Heart right ventricle (tissue), 16 donors: ENCODE measurements around the gene CMIP. TPM values are rescaled to one million over a fixed set of nuclear protein-coding genes. Genes with fewer than 3 reads are reported as not detected.

Source experiments
- ATAC-seq, 8 donors: fragments of 200-7000 bp; cut with Tn5 transposase; one replicate each; pipeline ENCODE4 v1.9.1; 2020; ENCODE audit warnings: mild to moderate bottlenecking in 8 of 8, moderate library complexity in 8 of 8, moderate number of reproducible peaks in 1 of 8
- DNase-seq, 2 donors: peaks; one replicate each; pipeline ENCODE4 v3.0.0-alpha.2; 2020
- H3K27ac ChIP-seq, 10 donors: fragments of 200-600 bp; sonication (generic) in 2 of 10; one replicate each; pipeline versions ENCODE4 v1.5.0 to v1.8.0; 2020 to 2022; ENCODE audit warnings: mild to moderate bottlenecking in 3 of 10
- H3K27me3 ChIP-seq, 7 donors: fragments of 200-600 bp; one replicate each; pipeline ENCODE4 v1.8.0; 2021 to 2022; ENCODE audit warnings: mild to moderate bottlenecking in 2 of 7
- H3K36me3 ChIP-seq, 9 donors: fragments of 200-600 bp; sonication (generic) in 1 of 9; one replicate each; pipeline versions ENCODE4 v1.5.0 to v1.8.0; 2020 to 2022; ENCODE audit warnings: mild to moderate bottlenecking in 2 of 9
- H3K4me1 ChIP-seq, 9 donors: fragments of 200-600 bp; sonication (generic) in 1 of 9; one replicate each; pipeline versions ENCODE4 v1.5.0 to v1.8.0; 2020 to 2022; ENCODE audit warnings: mild to moderate bottlenecking in 4 of 9
- H3K4me3 ChIP-seq, 10 donors: fragments of 200-600 bp; sonication (generic) in 2 of 10; one replicate each; pipeline versions ENCODE4 v1.5.0 to v1.8.0; 2020 to 2022; ENCODE audit warnings: mild to moderate bottlenecking in 7 of 10, moderate library complexity in 2 of 10
- H3K9me3 ChIP-seq, 11 donors: fragments of 200-600 bp in 10 of 11; sonication (generic) in 2 of 11; one replicate each; pipeline versions ENCODE4 v1.5.0 to v1.8.0; 2013 to 2022; ENCODE audit warnings: mild to moderate bottlenecking in 2 of 11, control low read depth in 1 of 11, moderate library complexity in 1 of 11
- WGBS, 2 donors: extraction: QIAGEN DNeasy Blood & Tissue Kit; methylation state at CpG; one replicate each; pipeline ENCODE4 v1.1.7; 2013; ENCODE audit warnings: inconsistent platforms in 1 of 2; 5-methylcytosine and 5-hydroxymethylcytosine counted together
- intact Hi-C, 10 donors: fragments of 100-400 bp; cut with DNase I; formaldehyde crosslinking; loops; one replicate each; pipeline versions ENCODE4 v1.11.1 to v1.14.2; 2022
- polyA plus RNA-seq, 2 donors: library from polyadenylated mRNA; stranded (reverse); fragments of 200-250 nt; gene quantifications; one replicate each; pipeline ENCODE4 v1.2.3, GENCODE V29; 2013
- total RNA-seq, 10 donors: library from RNA; stranded (reverse); fragmentation: NEBNext Ultra II Directional in 3 of 10; extraction: Animal tissue kit (Norgen Biotek cat#: 25700) in 3 of 10; gene quantifications; one replicate each; pipeline versions ENCODE4 v1.2.1 to v1.2.4, GENCODE V29; 2021 to 2023
- TF ChIP-seq, protein P1 (sequence below), 9 donors: fragments of 200-600 bp; sonication (generic) in 2 of 9; IDR thresholded peaks; one replicate each; pipeline versions ENCODE4 v1.5.0 to v1.8.0; 2021 to 2022; ENCODE audit warnings: antibody characterized with exemption in 9 of 9, mild to moderate bottlenecking in 5 of 9, moderate library complexity in 1 of 9
- donor health status: Arrhythmogenic right ventricular cardiomyopathy.
- donor health status: ischemic (EF 13 %, LVEDD 7.1; RV severe dilation, severe dysfunction).
- donor health status: healthy with polysubstance abuse.
- donor health status: DM: no; HTN: yes; CAD: no.
- donor health status: DM: no; HTN: no; CAD: no.
- donor health status: ischemic (EF 25% LVEDD 6.9; RV normal size, moderate dysfunction).
- donor health status: ischemic (EF 25% LVEDD 5.7; RV mildly dilated, moderate dysfunction).
- donor health status: healthy.
- donor health status: DM: yes; HTN: yes; CAD: no.
- donor health status: Ischemic cardiomyopathy.
- donor health status: ischemic (EF 35%, LVEDD 5.7; RV mildly dilated, moderate dysfunction).
- donor health status: nonischemic (EF 11% LVEDD 7.7; RV severe dilation, severe dysfunction).
- donor health status: DM: yes; HTN: yes; CAD: no.
- donor health status: PGD.
- donor health status: ischemic (EF 29% LVEDD 5.4; RV normal size, mild dysfunction).
- donor health status: nonischemic (EF 23%, LVEDD 6.1; RV moderate dilation, normal function).

CMIP gene
- total and polyA plus RNA-seq, 12 donors, result 5.4 to 32.8 (median 13.0) TPM

DNA sequence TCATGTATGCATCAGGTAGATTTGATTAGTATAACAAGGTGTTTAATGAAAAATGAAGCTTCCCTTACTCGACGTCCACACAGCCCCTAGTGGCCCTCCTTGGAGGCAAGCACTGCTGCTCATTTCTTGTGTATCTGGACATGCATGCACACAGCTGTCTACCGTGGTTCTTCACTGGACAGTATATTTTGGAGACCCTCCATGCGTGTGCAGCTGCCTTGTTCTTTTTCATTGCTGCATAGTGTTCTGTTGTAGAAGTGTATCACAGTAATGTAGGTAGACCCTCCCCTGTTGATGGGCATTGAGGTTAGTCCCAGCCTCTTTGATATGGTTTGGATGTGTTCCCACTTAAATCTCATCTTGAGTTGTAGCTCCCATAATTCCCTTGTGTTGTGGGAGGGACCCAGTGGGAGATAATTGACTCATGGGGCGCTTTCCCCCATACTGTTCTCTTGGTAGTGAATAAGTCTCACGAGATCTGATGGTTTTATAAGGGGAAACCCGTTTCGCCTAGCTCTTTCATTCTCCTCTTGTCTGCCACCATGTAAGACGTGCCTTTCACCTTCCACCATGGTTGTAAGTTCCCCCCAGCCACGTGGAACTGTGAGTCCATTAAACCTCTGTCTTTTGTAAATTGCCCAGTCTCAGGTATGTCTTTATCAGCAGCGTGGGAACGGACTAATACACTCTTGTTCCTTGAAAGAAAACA is 6.3 kb downstream of the CMIP start:
- Histone ChIP-seq H3K4me3 (no peak overlapping the region), H3K9me3 (no peaks in the 10 kb centered on the region), H3K36me3 (peaks cover 0 to under 1% (median 0%) of the 10 kb centered on the region in 9 donors), H3K4me1 (peaks cover 7 to 94% (median 56%) of the 10 kb centered on the region in 9 donors), H3K27ac (peak overlapping the region in 4 of 10 donors; percentile 12 to 88 (median 48)), H3K27me3 (no peaks in the 10 kb centered on the region)
- DNase-seq (no peak), ATAC-seq (no peak)
- TF ChIP-seq, protein P1, sequence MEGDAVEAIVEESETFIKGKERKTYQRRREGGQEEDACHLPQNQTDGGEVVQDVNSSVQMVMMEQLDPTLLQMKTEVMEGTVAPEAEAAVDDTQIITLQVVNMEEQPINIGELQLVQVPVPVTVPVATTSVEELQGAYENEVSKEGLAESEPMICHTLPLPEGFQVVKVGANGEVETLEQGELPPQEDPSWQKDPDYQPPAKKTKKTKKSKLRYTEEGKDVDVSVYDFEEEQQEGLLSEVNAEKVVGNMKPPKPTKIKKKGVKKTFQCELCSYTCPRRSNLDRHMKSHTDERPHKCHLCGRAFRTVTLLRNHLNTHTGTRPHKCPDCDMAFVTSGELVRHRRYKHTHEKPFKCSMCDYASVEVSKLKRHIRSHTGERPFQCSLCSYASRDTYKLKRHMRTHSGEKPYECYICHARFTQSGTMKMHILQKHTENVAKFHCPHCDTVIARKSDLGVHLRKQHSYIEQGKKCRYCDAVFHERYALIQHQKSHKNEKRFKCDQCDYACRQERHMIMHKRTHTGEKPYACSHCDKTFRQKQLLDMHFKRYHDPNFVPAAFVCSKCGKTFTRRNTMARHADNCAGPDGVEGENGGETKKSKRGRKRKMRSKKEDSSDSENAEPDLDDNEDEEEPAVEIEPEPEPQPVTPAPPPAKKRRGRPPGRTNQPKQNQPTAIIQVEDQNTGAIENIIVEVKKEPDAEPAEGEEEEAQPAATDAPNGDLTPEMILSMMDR (IDR thresholded peaks at IDR 0.05), result no peak
- 90 to 91% methylated on average over 12 of the region's 12 CpGs for WGBS, 2 donors
- intact Hi-C loops, result loop anchor here in 2 of 10 donors (5.0 kb wide), 1 partner anchor 41 kb away; no protein-coding TSS in a partner anchor

DNA sequence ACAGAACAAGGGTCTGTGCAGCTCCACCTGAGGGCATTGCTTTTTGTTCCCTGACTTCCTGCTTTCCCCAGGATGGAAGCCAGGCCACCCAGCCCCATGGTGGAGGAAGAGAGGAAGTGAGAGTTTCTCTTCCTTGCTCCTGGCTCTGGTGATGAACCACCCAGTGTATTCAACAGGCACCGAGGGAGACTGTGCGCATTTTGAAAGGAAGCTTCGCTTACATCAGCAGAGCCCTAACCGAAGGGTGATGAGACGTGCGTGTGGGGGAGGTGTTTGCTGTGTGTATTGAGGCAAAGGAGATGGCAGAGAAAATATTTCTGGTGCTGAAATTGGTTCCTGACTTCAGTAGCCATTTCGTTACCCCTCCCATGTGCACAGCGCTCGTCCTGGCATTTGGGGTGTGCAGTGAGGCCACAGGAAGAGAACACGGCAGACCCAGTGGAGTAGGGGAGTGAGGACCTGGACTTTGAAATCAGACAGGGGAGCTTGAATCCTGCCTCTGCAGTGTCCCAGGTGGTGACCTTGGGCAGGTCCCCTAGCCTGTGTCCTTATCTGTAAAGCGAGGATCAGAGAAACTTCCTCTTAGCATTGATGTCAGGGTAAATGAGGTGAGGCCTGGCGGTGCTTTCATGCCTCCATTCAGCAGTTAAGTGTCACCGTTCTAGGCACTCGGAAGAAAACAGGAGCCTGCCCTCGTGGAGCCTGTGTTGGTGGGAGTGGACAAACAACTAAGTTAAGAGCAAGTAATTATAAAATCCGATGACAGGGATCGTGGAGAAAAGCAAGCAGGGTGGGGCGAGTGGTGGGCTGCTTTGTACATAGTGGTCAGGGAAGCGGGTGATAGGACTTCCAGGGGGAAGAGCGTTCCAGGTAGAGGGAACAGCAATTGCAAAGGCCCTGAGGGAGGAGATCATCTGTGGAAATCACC is 7.4 kb downstream of the CMIP start:
- intact Hi-C loops, result loop anchor here in 2 of 10 donors (5.0 kb wide), 1 partner anchor 40 kb away; no protein-coding TSS in a partner anchor
- H3K27ac ChIP-seq, result peak overlapping the region in 8 of 10 donors; percentile 10 to 88 (median 40)
- TF ChIP-seq, protein P1 (IDR thresholded peaks at IDR 0.05), result no peak
- H3K4me3 ChIP-seq, result peak overlapping the region in 1 of 10 donors; percentile 12
- H3K4me1 ChIP-seq, result peaks cover 7 to 98% (median 49%) of the 10 kb centered on the region in 9 donors
- 65 to 72% methylated on average over 20 of the region's 20 CpGs for WGBS, 2 donors
- no peaks in the 10 kb centered on the region for H3K9me3 ChIP-seq
- ATAC-seq (peak in 7 of 8 donors; percentile 59 to 79 (median 65)), DNase-seq (peak in 1 of 2 donors; percentile 51)
- H3K36me3 ChIP-seq, result peaks cover 0 to 11% (median 0%) of the 10 kb centered on the region in 9 donors
- no peaks in the 10 kb centered on the region for H3K27me3 ChIP-seq

DNA sequence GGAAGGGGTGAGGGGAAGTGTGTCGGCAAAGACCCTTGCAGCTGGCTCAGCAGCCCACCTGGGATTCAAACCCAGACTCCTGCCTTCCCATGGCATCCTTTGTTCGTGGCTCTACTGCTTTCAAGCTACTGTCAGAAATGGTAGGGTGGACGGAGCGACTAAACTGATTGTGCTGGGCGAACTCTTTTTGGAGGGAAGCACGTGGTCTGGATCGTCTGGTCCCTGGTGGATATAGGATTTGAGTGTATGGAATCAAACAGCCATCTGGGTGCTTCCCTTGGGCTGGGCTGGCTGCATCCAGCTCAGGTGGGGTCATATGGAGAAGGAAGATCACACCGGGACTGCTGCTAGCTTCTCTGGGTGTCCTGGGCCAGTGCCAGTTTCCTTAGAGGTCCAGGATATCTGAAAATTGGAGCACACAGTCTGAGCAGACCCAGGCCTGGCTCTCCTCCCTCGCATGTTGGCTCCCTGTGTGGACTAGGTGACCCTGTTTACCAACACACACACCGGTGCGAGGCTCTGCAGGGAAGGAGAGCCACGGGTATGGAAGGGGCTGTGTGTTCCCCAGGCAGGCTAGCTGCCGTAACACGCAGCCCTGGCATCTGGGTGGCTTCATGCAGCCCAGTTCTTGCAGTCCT is 8.6 kb downstream of the CMIP start:
- no peak for DNase-seq
- H3K27ac ChIP-seq, result peak overlapping the region in 1 of 10 donors; percentile 60
- TF ChIP-seq, protein P1 (IDR thresholded peaks at IDR 0.05), result no peak
- H3K27me3 ChIP-seq, result no peaks in the 10 kb centered on the region
- no peak for ATAC-seq
- intact Hi-C loops, result loop anchor here in 2 of 10 donors (5.0 kb wide), 1 partner anchor 39 kb away; no protein-coding TSS in a partner anchor
- WGBS, 2 donors, result 74 to 78% methylated on average over 14 of the region's 14 CpGs
- H3K4me1 ChIP-seq, result peaks cover 2 to 98% (median 37%) of the 10 kb centered on the region in 9 donors
- no peaks in the 10 kb centered on the region for H3K9me3 ChIP-seq
- H3K36me3 ChIP-seq, result peaks cover 0 to 18% (median 0%) of the 10 kb centered on the region in 9 donors
- no peak overlapping the region for H3K4me3 ChIP-seq
